K562 (cell line): ENCODE data around the gene TMEM107. TPM values are rescaled to one million over a fixed set of nuclear protein-coding genes. Genes with fewer than 3 reads are reported as not detected.
A peak's percentile ranks its signal among the peaks of the same experiment; 100 is the strongest.

Experiments
- CBX5 ChIP-seq: IDR thresholded peaks from 2 replicates; pipeline ENCODE4 v1.6.1; 2014; ENCODE audit warnings: low read depth, borderline replicate concordance
- CTBP1 ChIP-seq: fragments of 450-650 bp; IDR thresholded peaks from 2 replicates; pipeline ENCODE4 v1.6.1; 2016; ENCODE audit warnings: borderline replicate concordance
- E2F6 ChIP-seq, 2 experiments: IDR thresholded peaks; 2 replicates each; pipeline ENCODE4 v1.6.1; 2011; ENCODE audit warnings: borderline replicate concordance in 1 of 2, control low read depth in 1 of 2, low read depth in 1 of 2, low read length in 1 of 2, mild to moderate bottlenecking in 1 of 2, mixed read lengths in 1 of 2, moderate library complexity in 1 of 2; ENCODE audit not compliant: insufficient read depth in 1 of 2, insufficient read length in 1 of 2, poor library complexity in 1 of 2, severe bottlenecking in 1 of 2; ENCODE audit errors: extremely low read depth in 1 of 2
- FOXM1 ChIP-seq, 2 experiments: fragments of 450-650 bp in 1 of 2; sonication (generic) in 1 of 2; formaldehyde crosslinking in 1 of 2; IDR thresholded peaks; 2 replicates each; pipeline versions ENCODE4 v1.6.1 to v1.9.0; 2017 to 2022; ENCODE audit warnings: low read depth in 2 of 2, mild to moderate bottlenecking in 2 of 2, missing genetic modification reagents in 1 of 2, moderate library complexity in 1 of 2
- HDAC1 ChIP-seq, 2 experiments: fragments of 450-650 bp; IDR thresholded peaks; 2 replicates each; pipeline ENCODE4 v1.6.1; 2016 to 2017; ENCODE audit warnings: inconsistent platforms in 1 of 2, mild to moderate bottlenecking in 1 of 2, moderate library complexity in 1 of 2
- HDAC3 ChIP-seq: fragments of 450-650 bp; IDR thresholded peaks from 2 replicates; pipeline ENCODE4 v1.6.1; 2018; ENCODE audit warnings: borderline replicate concordance, mild to moderate bottlenecking, moderate library complexity; ENCODE audit not compliant: partially characterized antibody
- KLF13 ChIP-seq: fragments of 450-650 bp; IDR thresholded peaks from 2 replicates; pipeline ENCODE4 v1.6.1; 2016; ENCODE audit warnings: missing genetic modification characterization, low read depth, mild to moderate bottlenecking, missing compliant biosample characterization, moderate library complexity, borderline replicate concordance
- NCOA2 ChIP-seq, 2 experiments: fragments of 450-650 bp; IDR thresholded peaks; 2 replicates each; pipeline ENCODE4 v1.6.1; 2018; ENCODE audit warnings: mild to moderate bottlenecking in 2 of 2, moderate library complexity in 1 of 2; ENCODE audit not compliant: partially characterized antibody in 2 of 2
- NFIC ChIP-seq: fragments of 450-650 bp; IDR thresholded peaks from 2 replicates; pipeline ENCODE4 v1.6.1; 2017; ENCODE audit warnings: mild to moderate bottlenecking, inconsistent platforms
- SMAD1 ChIP-seq: fragments of 150-350 bp; IDR thresholded peaks from 2 replicates; pipeline ENCODE4 v1.6.1; 2014; ENCODE audit warnings: low read length, low read depth; ENCODE audit not compliant: partially characterized antibody
- TBL1XR1 ChIP-seq, 2 experiments: IDR thresholded peaks; 2 replicates each; pipeline ENCODE4 v1.6.1; 2012; ENCODE audit warnings: improper control_type of control experiment in 2 of 2, low read length in 2 of 2, mild to moderate bottlenecking in 1 of 2
- TOE1 ChIP-seq, 2 experiments: fragments of 450-650 bp in 1 of 2; sonication (generic) in 1 of 2; formaldehyde crosslinking in 1 of 2; IDR thresholded peaks; 2 replicates each; pipeline versions ENCODE4 v1.7.1 to v1.8.0; 2016 to 2022; ENCODE audit warnings: borderline replicate concordance in 2 of 2, mild to moderate bottlenecking in 2 of 2, antibody characterized with exemption in 1 of 2, inconsistent platforms in 1 of 2, low read depth in 1 of 2, missing genetic modification reagents in 1 of 2, moderate library complexity in 1 of 2
- ZBED1 ChIP-seq: IDR thresholded peaks from 2 replicates; pipeline ENCODE4 v1.6.1; 2014
- ZNF239 ChIP-seq: fragments of 250-450 bp; sonication (Bioruptor Pico); IDR thresholded peaks from 2 replicates; pipeline ENCODE4 v1.4.0; 2020; ENCODE audit warnings: mild to moderate bottlenecking
- ZNF253 ChIP-seq: fragments of 250-450 bp; sonication (Bioruptor Pico); conservative IDR thresholded peaks from 2 replicates; pipeline ENCODE4 v1.6.1; 2021; ENCODE audit warnings: mild to moderate bottlenecking
- ZNF354B ChIP-seq: fragments of 250-450 bp; sonication (Bioruptor Pico); IDR thresholded peaks from 2 replicates; pipeline ENCODE4 v1.4.0; 2020
- polyA plus RNA-seq, 8 experiments: library from polyadenylated mRNA; depleted of rRNA in 4 of 8; stranded (reverse) in 5 of 8; unstranded in 3 of 8; fragments of >200 nt; fragmentation: Nextera tagmentation in 2 of 8; fragmentation: Illumina TruSeq in 1 of 8; extraction: Ambion mirVana in 2 of 8; extraction: Trizol in 1 of 8; gene quantifications; 2 replicates each; pipeline versions ENCODE4 v1.2.1 to v1.2.3, GENCODE V29; 2011 to 2014; ENCODE audit warnings: inconsistent platforms in 1 of 8, missing spikeins in 1 of 8
- total RNA-seq, 7 experiments: library from RNA; depleted of rRNA in 6 of 7; stranded (reverse); fragments of >200 nt in 6 of 7; fragmentation: Illumina TruSeq in 2 of 7; extraction: Trizol in 2 of 7; gene quantifications; 2 replicates each; pipeline versions ENCODE4 v1.2.1 to v1.2.3, GENCODE V29; 2011 to 2021; ENCODE audit warnings: low replicate concordance in 1 of 7
- TF ChIP-seq, protein P1 (sequence below): IDR thresholded peaks from 2 replicates; pipeline ENCODE4 v1.6.1; 2012; ENCODE audit warnings: low read depth, low read length, improper control_type of control experiment, borderline replicate concordance
- TF ChIP-seq, protein P2 (sequence below): fragments of 450-650 bp; IDR thresholded peaks from 2 replicates; pipeline ENCODE4 v1.6.1; 2018; ENCODE audit not compliant: partially characterized antibody
- TF ChIP-seq, protein P3 (sequence below): fragments of 250-450 bp; sonication (Bioruptor Pico); IDR thresholded peaks from 2 replicates; pipeline ENCODE4 v1.8.0; 2021; ENCODE audit warnings: borderline replicate concordance, mild to moderate bottlenecking, moderate library complexity; ENCODE audit not compliant: poor library complexity, severe bottlenecking

The TMEM107 gene
- total and polyA plus RNA-seq, 9 of the 15 experiments (the other 6 are each of a cell fraction or from before 2014, with no cell fraction given): 7.1 to 26.2 (median 16.9) TPM

DNA sequence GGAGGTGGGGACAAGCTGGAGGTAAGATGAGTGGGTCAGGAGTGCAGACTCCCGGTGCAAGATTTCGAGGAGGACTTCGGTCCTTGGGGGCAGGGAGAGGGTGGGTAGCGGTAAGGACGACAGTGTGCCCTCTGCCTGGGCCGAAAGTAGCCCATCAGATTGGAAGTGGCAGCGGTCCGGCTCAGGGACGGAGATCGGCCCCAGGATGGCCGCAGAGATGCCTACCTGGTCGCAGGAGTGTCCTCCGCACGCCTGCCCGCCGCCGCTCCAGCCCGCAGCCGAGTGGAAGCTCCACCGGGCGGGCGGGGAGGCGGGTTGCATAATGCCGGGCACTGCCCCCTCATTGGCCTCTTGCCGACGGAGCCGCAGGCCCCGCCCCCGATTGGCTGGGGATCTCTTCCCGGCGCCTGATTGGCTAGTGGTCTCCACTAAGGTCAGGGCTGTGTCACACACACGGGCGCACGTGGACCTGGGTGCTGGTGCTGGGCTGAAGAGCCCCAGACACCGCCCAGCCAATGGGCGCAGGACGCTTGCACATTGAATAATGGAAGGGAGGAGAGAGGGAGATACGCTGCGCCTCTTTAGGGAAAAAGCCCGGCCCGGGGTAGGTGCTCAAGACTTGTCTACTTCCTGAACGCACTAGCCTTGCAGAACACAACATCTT is 23.9 kb downstream of the TMEM107 start, which contains the start of gene PER1 (continued):
- TF ChIP-seq, protein P1, sequence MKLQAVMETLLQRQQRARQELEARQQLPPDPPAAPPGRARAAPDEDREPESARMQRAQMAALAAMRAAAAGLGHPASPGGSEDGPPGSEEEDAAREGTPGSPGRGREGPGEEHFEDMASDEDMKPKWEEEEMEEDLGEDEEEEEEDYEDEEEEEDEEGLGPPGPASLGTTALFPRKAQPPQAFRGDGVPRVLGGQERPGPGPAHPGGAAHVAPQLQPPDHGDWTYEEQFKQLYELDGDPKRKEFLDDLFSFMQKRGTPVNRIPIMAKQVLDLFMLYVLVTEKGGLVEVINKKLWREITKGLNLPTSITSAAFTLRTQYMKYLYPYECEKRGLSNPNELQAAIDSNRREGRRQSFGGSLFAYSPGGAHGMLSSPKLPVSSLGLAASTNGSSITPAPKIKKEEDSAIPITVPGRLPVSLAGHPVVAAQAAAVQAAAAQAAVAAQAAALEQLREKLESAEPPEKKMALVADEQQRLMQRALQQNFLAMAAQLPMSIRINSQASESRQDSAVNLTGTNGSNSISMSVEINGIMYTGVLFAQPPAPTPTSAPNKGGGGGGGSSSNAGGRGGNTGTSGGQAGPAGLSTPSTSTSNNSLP: no peak
- TF ChIP-seq CTBP1 (no peak; the same call in 1 of the 2 replicates), NCOA2 (IDR thresholded peaks at IDR 0.05; ENCODE audit: partially characterized antibody in 2 of 2) (no peak), SMAD1 (peak; percentile 38), ZNF253 (CRISPR knock-in tag) (no peak), FOXM1 (IDR thresholded peaks at IDR 0.05; ENCODE audit: low read depth) (no peak), FOXM1 (CRISPR knock-in tag; IDR thresholded peaks at IDR 0.05; ENCODE audit: low read depth) (no peak), NFIC (peak; percentile 81), E2F6 (IDR thresholded peaks at IDR 0.05; ENCODE audit: borderline replicate concordance in 1 of 2, extremely low read depth in 1 of 2, insufficient read depth in 1 of 2, insufficient read length in 1 of 2, low read depth in 1 of 2, low read length in 1 of 2, poor library complexity in 1 of 2, severe bottlenecking in 1 of 2) (peak; percentile 59 to 77), ZBED1 (no peak), KLF13 (tag) (no peak), CBX5 (no peak), HDAC1 (IDR thresholded peaks at IDR 0.05) (peak in 1 of 2 experiments; percentile 43; a peak in 1 of 4 replicates), ZNF354B (CRISPR knock-in tag) (no peak), ZNF239 (CRISPR knock-in tag) (no peak), TBL1XR1 (IDR thresholded peaks at IDR 0.05; ENCODE audit: low read length in 2 of 2) (peak in 1 of 2 experiments; percentile 58; a peak in 1 of 4 replicates), HDAC3 (no peak), TOE1 (IDR thresholded peaks at IDR 0.05; ENCODE audit: borderline replicate concordance) (no peak), TOE1 (CRISPR knock-in tag; IDR thresholded peaks at IDR 0.05; ENCODE audit: borderline replicate concordance, low read depth) (no peak)
- TF ChIP-seq, protein P2, sequence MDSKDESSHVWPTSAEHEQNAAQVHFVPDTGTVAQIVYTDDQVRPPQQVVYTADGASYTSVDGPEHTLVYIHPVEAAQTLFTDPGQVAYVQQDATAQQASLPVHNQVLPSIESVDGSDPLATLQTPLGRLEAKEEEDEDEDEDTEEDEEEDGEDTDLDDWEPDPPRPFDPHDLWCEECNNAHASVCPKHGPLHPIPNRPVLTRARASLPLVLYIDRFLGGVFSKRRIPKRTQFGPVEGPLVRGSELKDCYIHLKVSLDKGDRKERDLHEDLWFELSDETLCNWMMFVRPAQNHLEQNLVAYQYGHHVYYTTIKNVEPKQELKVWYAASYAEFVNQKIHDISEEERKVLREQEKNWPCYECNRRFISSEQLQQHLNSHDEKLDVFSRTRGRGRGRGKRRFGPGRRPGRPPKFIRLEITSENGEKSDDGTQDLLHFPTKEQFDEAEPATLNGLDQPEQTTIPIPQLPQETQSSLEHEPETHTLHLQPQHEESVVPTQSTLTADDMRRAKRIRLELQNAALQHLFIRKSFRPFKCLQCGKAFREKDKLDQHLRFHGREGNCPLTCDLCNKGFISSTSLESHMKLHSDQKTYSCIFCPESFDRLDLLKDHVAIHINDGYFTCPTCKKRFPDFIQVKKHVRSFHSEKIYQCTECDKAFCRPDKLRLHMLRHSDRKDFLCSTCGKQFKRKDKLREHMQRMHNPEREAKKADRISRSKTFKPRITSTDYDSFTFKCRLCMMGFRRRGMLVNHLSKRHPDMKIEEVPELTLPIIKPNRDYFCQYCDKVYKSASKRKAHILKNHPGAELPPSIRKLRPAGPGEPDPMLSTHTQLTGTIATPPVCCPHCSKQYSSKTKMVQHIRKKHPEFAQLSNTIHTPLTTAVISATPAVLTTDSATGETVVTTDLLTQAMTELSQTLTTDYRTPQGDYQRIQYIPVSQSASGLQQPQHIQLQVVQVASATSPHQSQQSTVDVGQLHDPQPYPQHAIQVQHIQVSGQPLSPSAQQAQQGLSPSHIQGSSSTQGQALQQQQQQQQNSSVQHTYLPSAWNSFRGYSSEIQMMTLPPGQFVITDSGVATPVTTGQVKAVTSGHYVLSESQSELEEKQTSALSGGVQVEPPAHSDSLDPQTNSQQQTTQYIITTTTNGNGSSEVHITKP: peak; percentile 58
- TF ChIP-seq, protein P3, sequence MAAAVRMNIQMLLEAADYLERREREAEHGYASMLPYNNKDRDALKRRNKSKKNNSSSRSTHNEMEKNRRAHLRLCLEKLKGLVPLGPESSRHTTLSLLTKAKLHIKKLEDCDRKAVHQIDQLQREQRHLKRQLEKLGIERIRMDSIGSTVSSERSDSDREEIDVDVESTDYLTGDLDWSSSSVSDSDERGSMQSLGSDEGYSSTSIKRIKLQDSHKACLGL (CRISPR knock-in tag): peak; percentile 56
